Motor neuron (in vitro differentiated cells): Measurements from ENCODE around the gene FAM50B. TPM values are rescaled to one million over a fixed set of nuclear protein-coding genes. Genes with fewer than 3 reads are reported as not detected.

Experiments used
- ATAC-seq, 8 experiments: fragments of 200-7000 bp; cut with Tn5 transposase; replicated peaks in 6 of 8; 2 replicates each; pipeline ENCODE4 v1.8.0; 2021; ENCODE audit warnings: mild to moderate bottlenecking in 8 of 8, moderate library complexity in 8 of 8
- H3K27ac ChIP-seq, 2 donors: fragments of 250-450 bp; sonication (Bioruptor Pico); 2 replicates each; pipeline ENCODE4 v1.9.0; 2021; ENCODE audit warnings: antibody characterized with exemption in 2 of 2, mild to moderate bottlenecking in 2 of 2, moderate library complexity in 1 of 2
- H3K4me1 ChIP-seq, 2 donors: fragments of 250-450 bp; sonication (Bioruptor Pico); replicated peaks in 1 of 2; 2 replicates each; pipeline ENCODE4 v1.6.1; 2021; ENCODE audit warnings: antibody characterized with exemption in 2 of 2, mild to moderate bottlenecking in 2 of 2, moderate library complexity in 1 of 2
- H3K4me3 ChIP-seq, 5 donors: fragments of 250-450 bp; sonication (Bioruptor Pico); 2 replicates each; pipeline ENCODE4 v1.9.0; 2021; ENCODE audit warnings: antibody characterized with exemption in 5 of 5, mild to moderate bottlenecking in 5 of 5, moderate library complexity in 4 of 5
- WGBS, 10 experiments: fragments of 450-650 bp; shearing (Covaris generic); methylation state at CpG; one replicate each; pipeline ENCODE4 v1.0.0; 2022; 5-methylcytosine and 5-hydroxymethylcytosine counted together
- in situ Hi-C, 9 experiments: fragments of 400-800 bp; cut with MboI; loops; one replicate each; pipeline ENCODE4 v1.15.0; 2021; ENCODE audit warnings: low sequenced_read_pairs in 9 of 9, low pct_unique_long_range_greater_than_20kb in 2 of 9; ENCODE audit not compliant: unreplicated experiment in 9 of 9
- total RNA-seq, 8 experiments: library from RNA; unstranded; fragments of 300-600 nt; gene quantifications; 2 replicates each; pipeline versions ENCODE4 v1.2.3 to v1.2.4, GENCODE V29; 2022

Gene FAM50B
- total RNA-seq, 8 experiments from 2014 or later, result 2.0 to 11.9 (median 7.5) TPM; not detected in 1

DNA sequence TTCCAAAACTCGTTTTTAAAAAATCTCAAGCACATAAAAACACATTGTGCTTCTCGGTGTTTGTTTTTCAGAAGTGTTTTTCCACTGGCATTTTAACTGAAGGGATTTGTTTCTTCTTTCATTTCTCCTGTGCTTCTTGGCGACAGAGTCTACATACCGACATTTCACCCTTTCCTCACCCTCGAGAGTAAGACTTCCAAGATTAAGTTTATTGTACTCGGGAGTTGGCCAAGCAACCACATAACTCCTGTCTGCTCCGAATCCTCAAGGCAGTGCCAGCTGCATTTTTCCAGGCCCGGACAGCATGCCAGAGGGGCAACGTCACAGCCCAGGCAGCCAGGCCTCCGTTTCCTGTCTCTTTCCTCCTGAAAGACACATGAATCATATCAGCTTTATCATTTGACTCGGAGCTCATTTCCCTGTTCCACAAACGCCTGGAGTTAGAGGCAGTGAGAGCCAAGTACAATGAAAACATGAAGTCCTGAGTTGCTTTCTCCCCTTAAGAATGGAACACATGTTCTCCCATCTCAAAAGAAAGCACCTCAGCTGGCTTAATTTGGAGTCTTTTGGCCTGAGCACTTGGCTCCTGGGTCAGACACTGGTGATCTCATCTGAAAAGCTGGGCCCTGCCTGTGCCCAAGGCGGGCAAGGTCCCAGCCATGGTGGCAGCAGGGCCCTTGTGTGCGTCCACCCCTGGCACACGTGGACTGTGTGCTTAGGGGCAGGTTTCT lies 23.2 kb upstream of the FAM50B start:
- Histone ChIP-seq H3K4me3 (no peak overlapping the region), H3K27ac (no peak overlapping the region), H3K4me1 (peaks cover 0 to 7% of the 10 kb centered on the region in 2 donors)
- in situ Hi-C loops, result no loop called here
- peak in 6 of 8 experiments; percentile 66 to 93 (median 92) for ATAC-seq
- WGBS, 10 experiments, result 4 to 100% (median 84%) methylated on average over 1 to 13 of the region's 15 CpGs; no CpG with 5 or more reads in 1 of the 10 experiments

GRCh38 chr6:3829285-3829684 lies 19.9 kb upstream of the FAM50B start:
- Histone ChIP-seq H3K27ac (no peak overlapping the region), H3K4me1 (peaks cover 0 to 5% of the 10 kb centered on the region in 2 donors), H3K4me3 (no peak overlapping the region)
- no peak for ATAC-seq
- 40 to 100% (median 91%) methylated on average over 1 to 4 of the region's 5 CpGs; no CpG with 5 or more reads in 2 of the 10 experiments for WGBS, 10 experiments
- in situ Hi-C loops, result no loop called here

DNA sequence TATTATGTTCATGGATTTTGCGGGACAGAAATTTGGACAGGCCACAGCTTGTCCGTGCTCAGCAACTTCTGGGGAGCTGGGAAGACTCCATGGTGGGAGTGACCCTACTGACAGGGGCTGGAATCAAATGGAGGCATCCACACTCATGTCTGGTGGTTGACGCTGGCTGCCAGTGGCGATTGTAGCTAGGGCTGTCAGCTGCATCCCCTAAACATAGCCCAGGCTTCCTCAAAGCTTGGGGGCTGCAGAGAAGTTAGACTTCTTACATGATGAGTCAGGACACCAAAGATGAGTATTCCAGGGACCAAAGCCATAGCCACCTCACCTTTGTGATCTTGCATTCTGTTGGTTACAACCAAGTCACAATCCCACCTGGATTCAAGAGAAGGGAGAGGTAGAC lies 18.4 kb upstream of the FAM50B start:
- no peak for ATAC-seq
- Histone ChIP-seq H3K4me1 (no peaks in the 10 kb centered on the region), H3K27ac (no peak overlapping the region), H3K4me3 (no peak overlapping the region)
- WGBS, 10 experiments, result 60 to 100% (median 96%) methylated on average over 1 to 4 of the region's 4 CpGs; no CpG with 5 or more reads in 2 of the 10 experiments
- in situ Hi-C loops, result no loop called here

- no peak overlapping the region for H3K4me3 ChIP-seq
- in situ Hi-C loops, result no loop called here
- no peaks in the 10 kb centered on the region for H3K4me1 ChIP-seq
- no peak overlapping the region for H3K27ac ChIP-seq
- 66 to 100% (median 89%) methylated on average over 1 to 4 of the region's 6 CpGs; no CpG with 5 or more reads in 2 of the 10 experiments for WGBS, 10 experiments
- ATAC-seq, result no peak
Observed at GRCh38 chr6:3831761-3832530, 17.2 kb upstream of the FAM50B start.

DNA sequence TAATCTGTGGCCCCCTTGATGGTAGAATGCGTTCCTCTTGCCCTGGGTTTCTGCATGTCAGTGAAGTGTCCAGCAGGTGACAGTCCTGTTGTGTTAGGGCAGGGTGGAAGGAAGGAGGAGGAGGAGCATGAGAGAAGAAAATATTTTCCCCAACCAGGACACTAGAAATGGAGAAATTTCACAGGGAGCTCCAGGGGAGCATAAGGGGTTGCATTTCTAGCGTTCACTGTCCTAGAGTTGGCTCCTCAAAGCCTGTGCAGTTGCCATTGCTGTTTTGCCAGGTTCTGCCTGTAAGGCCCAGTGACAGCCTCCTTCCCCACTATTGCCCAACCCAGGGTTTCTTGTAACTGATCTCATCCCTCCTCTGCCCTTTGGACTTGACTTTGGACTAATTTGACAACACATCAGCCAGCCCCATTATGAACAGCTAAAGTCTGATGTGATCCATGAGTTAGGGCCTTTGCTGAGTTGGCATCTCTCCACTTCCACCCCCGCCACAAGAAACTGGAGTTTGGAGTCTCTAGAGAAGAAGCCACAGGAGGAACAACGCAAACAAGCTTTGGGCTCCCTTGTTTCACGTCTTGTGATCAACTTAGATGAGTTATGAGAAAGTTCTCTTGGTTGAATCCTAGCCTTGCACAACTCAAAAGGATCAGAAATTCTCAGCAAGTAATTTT lies 14.0 kb upstream of the FAM50B start:
- Histone ChIP-seq H3K4me3 (no peak overlapping the region), H3K27ac (no peak overlapping the region), H3K4me1 (no peaks in the 10 kb centered on the region)
- WGBS, 10 experiments, result 25 to 100% (median 81%) methylated on average over 1 to 5 of the region's 5 CpGs; no CpG with 5 or more reads in 1 of the 10 experiments
- in situ Hi-C loops, result no loop called here
- peak in 2 of 8 experiments; percentile 27 to 91 for ATAC-seq

DNA sequence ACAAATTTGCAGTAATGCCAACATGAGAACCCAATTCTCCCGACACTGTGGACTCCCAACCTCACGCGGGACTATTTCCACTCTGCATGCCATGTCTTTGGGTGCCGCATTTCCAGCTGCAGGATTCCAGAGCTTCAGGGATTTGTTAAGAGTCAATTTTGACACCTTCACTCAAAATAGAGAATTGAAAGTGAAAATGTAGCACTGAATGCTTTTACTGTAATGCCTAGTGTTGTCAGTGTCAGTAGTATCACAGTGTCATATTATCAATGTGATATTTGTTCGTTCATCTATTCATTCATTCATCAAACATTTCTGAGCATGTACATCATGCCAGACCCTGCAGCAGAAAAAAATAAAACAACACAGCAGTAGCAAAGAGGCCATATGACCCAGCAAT lies 13.4 kb upstream of the FAM50B start:
- WGBS, 10 experiments, result 48 to 100% (median 89%) methylated on average over 1 to 5 of the region's 5 CpGs; no CpG with 5 or more reads in 1 of the 10 experiments
- in situ Hi-C loops, result no loop called here
- no peaks in the 10 kb centered on the region for H3K4me1 ChIP-seq
- H3K4me3 ChIP-seq, result no peak overlapping the region
- no peak for ATAC-seq
- H3K27ac ChIP-seq, result no peak overlapping the region

GRCh38 chr6:3836566-3836965 lies 12.6 kb upstream of the FAM50B start:
- WGBS, 10 experiments, result 70 to 100% (median 90%) methylated on average over 1 to 3 of the region's 3 CpGs
- H3K27ac ChIP-seq, result no peak overlapping the region
- in situ Hi-C loops, result no loop called here
- no peak overlapping the region for H3K4me3 ChIP-seq
- ATAC-seq, result no peak
- no peaks in the 10 kb centered on the region for H3K4me1 ChIP-seq

DNA sequence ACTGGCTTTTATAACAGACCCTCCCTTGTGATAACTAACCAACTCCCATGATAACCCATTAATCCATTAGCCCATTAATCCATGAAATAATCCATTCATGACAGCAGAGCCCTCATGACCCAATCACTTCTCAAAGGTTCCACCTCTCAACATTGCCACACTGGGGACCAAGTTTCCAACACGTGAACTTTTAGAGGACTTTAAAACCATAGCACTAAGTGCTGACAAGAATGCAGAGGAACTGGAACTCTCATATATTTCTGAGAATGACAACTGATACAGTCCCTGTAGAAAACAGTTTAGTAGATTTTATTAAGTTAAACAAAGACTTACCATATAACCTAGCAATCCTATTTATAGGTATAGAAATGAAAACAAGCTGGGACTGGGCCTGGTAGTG lies 11.4 kb upstream of the FAM50B start:
- in situ Hi-C loops, result no loop called here
- H3K4me1 ChIP-seq, result no peaks in the 10 kb centered on the region
- no peak overlapping the region for H3K4me3 ChIP-seq
- no peak for ATAC-seq
- H3K27ac ChIP-seq, result no peak overlapping the region
- WGBS, 10 experiments, result 80 to 100% (median 85%) methylated on average over 1 of the region's 1 CpG; no CpG with 5 or more reads in 6 of the 10 experiments

DNA sequence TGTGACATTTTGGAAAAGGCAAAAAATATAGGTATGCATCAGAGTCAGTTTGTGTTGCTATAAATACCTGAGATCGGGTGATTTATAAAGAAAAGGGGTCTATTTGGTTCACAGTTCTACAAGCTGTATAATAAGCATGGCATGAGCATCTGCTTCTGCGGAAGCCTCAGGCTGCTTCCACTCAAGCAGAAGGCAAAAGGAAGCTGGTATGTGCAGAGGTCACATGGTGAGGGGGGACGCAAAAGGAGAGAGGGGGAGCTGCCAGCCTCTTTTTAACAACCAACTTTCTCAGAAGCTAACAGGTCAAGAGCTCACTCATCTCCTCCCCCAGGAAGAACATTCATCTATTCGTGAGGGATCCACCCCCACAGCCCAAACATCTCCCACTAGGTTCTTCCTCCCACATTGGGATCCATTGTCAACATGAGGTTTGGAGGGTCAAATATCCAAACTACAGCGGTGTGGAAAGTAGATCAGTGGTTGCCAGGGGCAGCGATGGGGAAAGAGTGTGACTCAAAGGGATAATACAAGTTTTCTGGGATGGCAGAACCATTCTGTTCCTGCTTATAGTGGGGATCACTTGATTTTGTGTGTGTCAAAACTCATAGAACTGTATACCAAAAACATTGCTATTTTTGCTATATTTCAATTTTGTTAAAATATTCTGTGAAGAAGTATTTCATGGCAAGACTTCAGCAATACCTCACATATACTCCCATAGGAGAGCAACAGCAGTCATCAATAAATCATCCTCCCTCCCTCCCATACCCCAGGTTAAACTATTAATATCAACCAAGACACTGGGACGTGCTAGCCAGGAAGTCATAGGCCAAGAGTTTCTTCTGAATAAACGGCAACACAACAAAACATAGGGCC lies 9.9 kb upstream of the FAM50B start:
- no peak for ATAC-seq
- Histone ChIP-seq H3K4me1 (no peaks in the 10 kb centered on the region), H3K4me3 (no peak overlapping the region), H3K27ac (no peak overlapping the region)
- in situ Hi-C loops, result no loop called here
- 73 to 93% (median 83%) methylated on average over 2 to 7 of the region's 8 CpGs for WGBS, 10 experiments

DNA sequence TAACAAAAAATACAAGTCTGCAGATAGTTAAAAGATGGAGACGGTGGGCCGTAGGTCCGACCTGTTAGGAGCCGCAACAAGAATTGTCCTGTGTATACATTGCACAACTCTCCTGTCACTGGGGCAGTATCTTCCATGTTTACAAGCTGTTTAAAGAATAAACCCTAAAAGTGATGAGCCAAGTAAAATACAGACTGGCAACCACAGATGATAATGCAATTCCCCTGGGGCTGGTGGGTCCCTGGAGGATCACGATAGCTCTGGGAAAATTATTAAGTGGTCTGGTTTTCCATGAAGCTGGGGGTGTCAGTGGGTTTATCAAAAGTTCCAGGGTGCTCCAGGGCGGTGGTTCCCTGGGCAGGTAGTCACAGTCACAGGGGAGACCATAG lies 8.1 kb upstream of the FAM50B start:
- Histone ChIP-seq H3K4me3 (no peak overlapping the region), H3K27ac (no peak overlapping the region), H3K4me1 (no peaks in the 10 kb centered on the region)
- no peak for ATAC-seq
- 80 to 100% (median 91%) methylated on average over 1 to 6 of the region's 6 CpGs for WGBS, 10 experiments
- in situ Hi-C loops, result no loop called here

DNA sequence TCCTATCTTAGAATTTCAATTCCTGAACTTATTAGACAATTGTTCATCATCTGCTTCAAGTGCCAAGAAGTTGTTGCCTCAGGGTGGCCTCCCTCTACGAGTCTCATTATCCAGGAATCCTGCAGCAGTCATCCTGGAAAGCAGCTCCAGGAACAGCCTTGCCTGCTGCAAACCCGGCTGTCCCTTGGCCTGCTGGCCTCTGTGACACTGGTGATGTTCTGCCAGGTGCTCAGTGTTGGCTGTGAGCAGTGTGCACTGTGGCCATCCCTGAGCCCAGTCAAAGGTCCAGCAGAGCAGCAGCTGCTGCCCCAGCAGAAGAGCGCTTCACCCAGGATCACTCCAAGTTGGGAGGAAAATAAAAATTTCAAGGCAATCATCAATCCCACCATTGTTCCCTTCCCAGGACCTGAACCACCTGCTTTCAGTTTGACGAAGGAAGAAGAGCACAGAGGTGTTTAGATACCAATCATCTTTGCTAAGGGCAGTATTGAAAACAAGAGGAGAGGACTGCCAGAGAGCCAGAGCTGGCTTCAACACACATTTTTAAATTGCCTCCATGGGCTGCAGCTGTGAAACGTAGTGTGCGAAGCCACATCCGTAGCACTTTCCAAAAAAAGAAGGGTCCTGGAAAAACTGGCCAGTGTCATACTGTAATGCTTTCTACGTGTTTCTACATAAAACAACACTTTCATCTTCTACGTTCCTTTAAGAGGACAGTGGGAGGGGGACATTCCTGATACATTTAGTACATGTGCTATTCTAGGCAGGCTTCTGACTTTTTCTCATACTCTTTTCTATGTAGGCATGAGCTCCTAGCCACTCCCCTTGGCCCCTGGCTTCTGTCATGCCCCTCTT lies 7.2 kb upstream of the FAM50B start:
- no peaks in the 10 kb centered on the region for H3K4me1 ChIP-seq
- peak in 2 of 8 experiments; percentile 51 to 54 for ATAC-seq
- H3K27ac ChIP-seq, result no peak overlapping the region
- 23 to 100% (median 80%) methylated on average over 1 to 7 of the region's 9 CpGs for WGBS, 10 experiments
- in situ Hi-C loops, result no loop called here
- no peak overlapping the region for H3K4me3 ChIP-seq
